HG03135 (cell line): Measurements from ENCODE around the gene SBF1.
"Not testable (repeated sequence)": the region's sequence is repeated elsewhere in the genome, so short reads cannot be mapped to it uniquely, and the experiment has no call there.

ENCODE experiments used
- ATAC-seq: cut with Tn5 transposase; IDR thresholded peaks from one replicate; pipeline ENCODE4 v1.9.1; 2021; ENCODE audit warnings: mild to moderate bottlenecking, moderate library complexity; ENCODE audit not compliant: unreplicated experiment

SBF1 gene

DNA sequence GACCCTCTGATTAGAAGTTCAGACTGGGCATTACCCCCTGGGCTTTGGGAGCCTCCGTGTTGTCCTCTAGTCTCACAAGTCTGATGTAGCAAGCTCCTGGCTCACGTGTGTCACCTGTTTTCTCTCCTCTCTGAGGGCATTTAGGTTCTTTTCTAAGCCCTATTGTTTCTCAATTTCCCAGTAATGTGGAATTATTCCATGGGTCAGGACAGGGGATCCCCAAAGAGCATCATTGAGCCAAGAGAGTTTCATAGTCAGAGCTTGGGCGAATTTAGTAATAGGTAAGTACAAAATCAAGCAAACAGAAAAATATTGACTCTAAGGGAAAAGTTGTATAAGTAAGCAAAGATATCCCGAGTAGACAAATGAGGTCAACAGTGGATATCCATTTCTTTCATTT lies 74.4 kb downstream of the SBF1 start:
- no peak for ATAC-seq

DNA sequence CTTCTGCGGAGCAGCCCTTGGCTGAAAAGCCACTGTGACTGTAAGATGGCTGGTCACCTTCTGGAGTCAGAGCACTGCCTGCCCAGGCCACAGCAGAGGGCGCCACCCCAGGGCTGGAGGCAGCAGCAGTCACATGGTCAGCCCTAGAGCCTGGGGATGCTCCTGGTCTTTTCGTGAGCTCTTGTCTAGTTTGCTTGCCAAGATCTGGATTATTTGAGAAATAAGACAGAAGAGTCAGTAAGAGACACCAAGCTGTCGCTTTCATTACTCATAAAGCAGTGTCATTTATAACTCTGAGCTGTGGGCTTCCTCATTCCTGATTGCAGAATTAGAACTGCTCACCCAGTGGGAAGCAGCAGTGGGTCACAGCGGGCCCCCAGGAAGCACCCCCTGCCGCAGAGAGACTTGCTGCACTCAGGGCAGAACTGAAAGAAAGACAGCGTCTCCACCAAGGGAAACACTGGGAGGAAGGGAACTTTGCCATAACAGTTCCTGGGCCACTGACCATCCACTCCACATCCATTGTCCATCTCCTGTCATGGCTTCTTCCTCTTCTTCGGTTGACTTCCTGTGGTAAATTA lies 75.0 kb downstream of the SBF1 start:
- ATAC-seq: no peak

DNA sequence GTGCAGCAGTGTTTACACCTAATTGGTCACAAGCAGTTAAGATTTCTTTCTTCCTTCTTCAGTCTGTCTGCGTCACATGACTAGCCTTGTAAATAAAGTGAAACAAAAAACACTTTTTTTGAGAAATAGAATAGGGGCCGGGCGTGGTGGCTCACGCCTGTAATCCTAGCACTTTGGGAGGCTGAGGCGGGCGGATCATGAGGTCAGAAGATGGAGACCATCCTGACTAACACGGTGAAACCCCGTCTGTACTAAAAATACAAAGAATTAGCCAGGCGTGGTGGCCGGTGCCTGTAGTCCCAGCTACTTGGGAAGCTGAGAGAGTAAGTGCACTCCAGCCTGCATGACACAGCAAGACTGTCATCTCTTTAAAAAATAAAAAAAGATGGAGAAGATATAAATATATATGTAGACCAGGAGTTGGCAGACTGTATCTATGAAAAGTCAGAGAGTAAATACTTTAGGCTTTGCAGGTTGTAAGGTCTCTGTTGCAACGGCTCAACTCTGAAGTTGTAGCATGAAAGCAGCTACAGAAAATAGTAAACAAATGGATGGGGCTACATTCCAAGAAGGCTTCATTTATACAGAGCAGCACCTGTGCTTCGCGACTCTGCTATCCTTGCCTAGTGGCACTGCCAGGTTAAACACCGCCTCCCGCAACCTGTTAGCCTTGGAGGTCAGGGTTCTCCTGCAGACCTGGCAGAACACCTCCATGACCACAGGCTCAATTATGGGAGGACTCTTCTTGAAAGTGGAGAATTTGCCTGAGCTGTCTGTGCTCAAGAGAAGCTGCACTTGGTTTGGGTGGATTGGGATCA lies 75.8 kb downstream of the SBF1 start:
- no peak for ATAC-seq

DNA sequence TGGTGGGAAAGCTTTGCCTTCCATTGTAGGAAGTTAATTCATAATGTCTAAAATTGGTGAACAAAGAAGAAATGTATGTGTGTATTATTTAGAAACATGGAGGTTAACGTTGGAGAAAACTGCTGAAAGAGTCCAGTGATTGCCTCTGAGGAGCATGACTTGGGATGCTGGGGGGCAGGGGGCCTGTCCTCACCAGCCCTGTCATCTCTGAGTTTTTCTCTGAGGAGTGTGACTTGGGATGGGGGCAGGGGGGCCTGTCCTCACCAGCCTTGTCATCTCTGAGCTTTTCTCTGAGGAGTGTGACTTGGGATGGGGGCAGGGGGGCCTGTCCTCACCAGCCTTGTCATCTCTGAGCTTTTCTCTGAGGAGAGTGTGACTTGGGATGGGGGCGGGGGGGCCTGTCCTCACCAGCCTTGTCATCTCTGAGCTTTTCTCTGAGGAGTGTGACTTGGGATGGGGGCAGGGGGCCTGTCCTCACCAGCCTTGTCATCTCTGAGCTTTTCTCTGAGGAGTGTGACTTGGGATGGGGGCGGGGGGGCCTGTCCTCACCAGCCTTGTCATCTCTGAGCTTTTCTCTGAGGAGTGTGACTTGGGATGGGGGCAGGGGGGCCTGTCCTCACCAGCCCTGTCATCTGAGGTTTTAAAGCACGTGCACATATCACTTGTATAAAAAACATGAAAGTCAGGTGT lies 77.3 kb downstream of the SBF1 start:
- not testable (repeated sequence) for ATAC-seq

DNA sequence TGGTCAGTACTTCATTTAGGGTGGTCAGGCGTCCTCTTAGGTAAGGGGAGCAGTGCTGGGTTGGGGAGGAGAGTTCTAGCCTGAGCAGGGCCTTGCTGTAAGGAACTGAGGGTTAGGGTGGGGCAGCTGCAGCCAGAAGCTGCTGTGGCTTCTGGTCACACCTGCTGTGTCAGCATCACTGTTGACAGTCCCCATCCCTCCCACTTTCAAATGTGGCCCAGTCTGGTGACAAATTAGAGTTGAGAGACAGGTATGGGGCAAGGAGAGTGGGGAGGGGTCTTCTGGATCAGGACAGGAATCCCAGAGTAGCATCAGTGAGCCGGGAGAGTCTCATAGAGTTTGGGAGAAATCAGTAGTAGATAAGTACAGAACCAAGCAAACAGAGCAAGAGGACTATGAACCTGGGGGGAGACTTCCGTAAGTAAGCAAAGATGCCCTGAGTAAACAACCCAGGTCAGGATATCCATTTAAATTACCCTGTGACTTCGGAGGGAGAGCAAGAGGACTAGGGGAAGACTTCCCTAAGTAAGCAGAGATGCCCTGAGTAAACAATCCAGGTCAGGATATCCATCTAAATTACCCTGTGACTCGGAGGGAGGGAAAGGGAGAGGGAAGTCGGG lies 78.0 kb downstream of the SBF1 start:
- no peak for ATAC-seq
